ENCODE measurements around the gene COPZ2.
"Not testable (repeated sequence)": the region's sequence is repeated elsewhere in the genome, so short reads cannot be mapped to it uniquely, and the experiment has no call there.

The COPZ2 gene

DNA sequence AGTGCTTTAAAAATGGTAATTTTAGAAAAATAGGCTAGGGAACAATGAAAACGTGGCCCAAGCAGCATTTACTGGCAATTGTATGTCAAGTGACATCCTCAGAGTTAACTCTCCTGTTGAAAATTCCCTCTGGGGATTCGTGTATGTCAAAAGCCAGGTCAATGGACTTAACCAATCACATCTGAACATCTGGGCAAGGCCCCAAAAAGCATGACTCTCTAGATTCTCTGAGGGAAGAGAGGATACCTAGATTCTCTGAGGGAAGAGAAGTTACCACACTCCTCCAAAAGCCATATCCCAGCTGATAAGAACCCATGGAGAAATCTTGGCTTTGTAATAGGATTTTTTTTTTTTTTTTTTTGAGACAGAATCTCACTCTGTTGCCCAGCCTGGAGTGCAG is 34.1 kb upstream of the COPZ2 start:
- no peak for DNase-seq (ENCODE audit: low read depth, low spot score)
- TF ChIP-seq, protein P1, sequence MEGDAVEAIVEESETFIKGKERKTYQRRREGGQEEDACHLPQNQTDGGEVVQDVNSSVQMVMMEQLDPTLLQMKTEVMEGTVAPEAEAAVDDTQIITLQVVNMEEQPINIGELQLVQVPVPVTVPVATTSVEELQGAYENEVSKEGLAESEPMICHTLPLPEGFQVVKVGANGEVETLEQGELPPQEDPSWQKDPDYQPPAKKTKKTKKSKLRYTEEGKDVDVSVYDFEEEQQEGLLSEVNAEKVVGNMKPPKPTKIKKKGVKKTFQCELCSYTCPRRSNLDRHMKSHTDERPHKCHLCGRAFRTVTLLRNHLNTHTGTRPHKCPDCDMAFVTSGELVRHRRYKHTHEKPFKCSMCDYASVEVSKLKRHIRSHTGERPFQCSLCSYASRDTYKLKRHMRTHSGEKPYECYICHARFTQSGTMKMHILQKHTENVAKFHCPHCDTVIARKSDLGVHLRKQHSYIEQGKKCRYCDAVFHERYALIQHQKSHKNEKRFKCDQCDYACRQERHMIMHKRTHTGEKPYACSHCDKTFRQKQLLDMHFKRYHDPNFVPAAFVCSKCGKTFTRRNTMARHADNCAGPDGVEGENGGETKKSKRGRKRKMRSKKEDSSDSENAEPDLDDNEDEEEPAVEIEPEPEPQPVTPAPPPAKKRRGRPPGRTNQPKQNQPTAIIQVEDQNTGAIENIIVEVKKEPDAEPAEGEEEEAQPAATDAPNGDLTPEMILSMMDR (IDR thresholded peaks at IDR 0.05; ENCODE audit: insufficient read depth, low read length, missing control alignments) = no peak
- ChIA-PET POLR2A (no interaction called here), CTCF (interaction anchor here (0.7 to 13.6 kb wide), 11 partner anchors 8 to 93 kb away, joined by 3 to 305 read pairs (median 4); partner anchors contain the start of gene COPZ2)
- no peak overlapping the region for H3K4me3 ChIP-seq (ENCODE audit: low read depth, low read length)

DNA sequence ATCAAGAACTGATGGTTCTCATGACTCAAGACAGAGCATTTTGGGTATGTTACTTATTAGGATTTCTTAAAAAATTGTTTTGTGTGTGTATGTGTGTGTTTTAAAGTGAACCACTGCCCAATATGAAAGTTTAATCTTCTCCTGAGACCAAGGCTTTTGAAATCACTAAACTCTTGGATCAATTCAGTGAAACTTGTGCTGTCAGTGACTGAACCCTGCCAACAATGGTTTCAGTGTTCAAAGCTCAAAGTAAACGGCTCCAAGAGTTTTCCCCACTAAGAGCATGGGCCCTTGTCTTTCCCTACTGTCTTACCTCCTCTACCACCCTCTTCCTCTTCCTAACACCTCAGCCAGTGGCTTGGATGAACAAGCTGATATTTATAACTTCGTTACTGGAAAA is 32.6 kb upstream of the COPZ2 start:
- ChIA-PET CTCF (interaction anchor here (1.1 to 5.0 kb wide), 3 partner anchors 9 to 44 kb away, joined by 5 to 52 read pairs (median 6); no protein-coding TSS in a partner anchor), POLR2A (no interaction called here)
- TF ChIP-seq, protein P1 (IDR thresholded peaks at IDR 0.05; ENCODE audit: insufficient read depth, low read length, missing control alignments) = no peak
- H3K4me3 ChIP-seq (ENCODE audit: low read depth, low read length) = no peak overlapping the region
- DNase-seq (ENCODE audit: low read depth, low spot score) = no peak

DNA sequence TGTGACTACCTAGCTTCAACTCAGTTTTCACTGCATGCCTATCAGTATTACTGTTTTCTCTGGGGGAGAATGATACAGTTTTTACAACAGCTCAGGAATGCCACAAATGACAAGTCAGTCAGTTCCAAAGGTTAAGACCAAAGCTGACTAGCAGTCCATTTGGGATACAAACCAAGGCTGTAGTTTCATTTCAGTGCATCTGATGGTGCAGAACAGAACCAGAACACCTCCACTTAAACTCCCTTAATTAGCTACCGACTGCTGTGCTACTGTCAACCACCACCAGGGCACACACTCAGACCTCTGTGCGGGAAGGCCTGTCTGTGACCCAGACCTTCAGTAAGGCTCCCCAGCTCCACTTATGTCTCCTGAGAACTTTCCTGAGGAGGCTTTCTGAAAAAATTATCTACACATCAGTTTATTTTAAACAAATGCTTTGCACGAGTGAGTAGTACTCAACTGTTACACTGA is 30.9 kb upstream of the COPZ2 start:
- no peak overlapping the region for H3K4me3 ChIP-seq (ENCODE audit: low read depth, low read length)
- ChIA-PET POLR2A (interaction anchor here (0.9 to 2.2 kb wide), 4 partner anchors 13 to 43 kb away, joined by 3 to 11 read pairs (median 8); partner anchors contain the start of gene NFE2L1), CTCF (interaction anchor here (0.6 to 5.0 kb wide), 16 partner anchors 8 to 50 kb away, joined by 3 to 52 read pairs (median 4); partner anchors contain the start of gene NFE2L1)
- TF ChIP-seq, protein P1 (IDR thresholded peaks at IDR 0.05; ENCODE audit: insufficient read depth, low read length, missing control alignments) = peak; percentile 39
- DNase-seq (ENCODE audit: low read depth, low spot score) = peak; percentile 31

DNA sequence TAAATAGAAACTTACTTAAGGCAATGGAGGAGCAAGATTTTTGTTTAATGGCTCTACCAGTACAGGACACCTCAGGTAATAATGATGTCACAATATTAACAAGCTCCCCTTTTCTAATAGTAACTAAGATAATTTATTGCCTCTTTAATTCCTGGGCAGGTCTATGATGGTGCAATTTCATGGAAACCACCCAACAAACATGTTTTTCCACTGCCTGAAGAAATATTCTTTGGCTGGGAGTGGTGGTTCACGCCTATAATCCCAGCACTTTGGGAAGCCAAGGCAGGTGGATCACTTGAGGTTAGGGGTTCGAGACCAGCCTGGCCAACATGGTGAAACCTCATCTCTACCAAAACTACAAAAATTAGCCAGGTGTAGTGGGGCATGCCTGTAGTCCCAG is 30.2 kb upstream of the COPZ2 start:
- ChIA-PET POLR2A (interaction anchor here (0.9 to 2.2 kb wide), 5 partner anchors 10 to 43 kb away, joined by 3 to 11 read pairs (median 6); partner anchors contain the start of gene NFE2L1), CTCF (interaction anchor here (0.7 to 5.0 kb wide), 13 partner anchors 9 to 50 kb away, joined by 3 to 52 read pairs (median 4); partner anchors contain the start of gene NFE2L1)
- DNase-seq (ENCODE audit: low read depth, low spot score); H3K4me3 ChIP-seq (ENCODE audit: low read depth, low read length): not testable (repeated sequence)

GRCh38 chr17:48067245-48067644 is 29.6 kb upstream of the COPZ2 start:
- no peak overlapping the region for H3K4me3 ChIP-seq (ENCODE audit: low read depth, low read length)
- ChIA-PET POLR2A (interaction anchor here (0.9 to 2.2 kb wide), 3 partner anchors 9 to 33 kb away, joined by 3 to 11 read pairs (median 4); partner anchors contain the start of gene NFE2L1), CTCF (interaction anchor here (1.3 to 5.0 kb wide), 8 partner anchors 8 to 46 kb away, joined by 4 to 52 read pairs (median 18); partner anchors contain the start of gene NFE2L1)
- DNase-seq (ENCODE audit: low read depth, low spot score) = no peak
- TF ChIP-seq, protein P1 (IDR thresholded peaks at IDR 0.05; ENCODE audit: insufficient read depth, low read length, missing control alignments) = no peak

GRCh38 chr17:48066656-48067055 is 29.1 kb upstream of the COPZ2 start:
- POLR2A ChIA-PET = interaction anchor here (0.9 to 2.2 kb wide), 3 partner anchors 8 to 34 kb away, joined by 3 to 11 read pairs (median 4); partner anchors contain the start of gene NFE2L1
- CTCF ChIA-PET = interaction anchor here (0.8 to 5.0 kb wide), 7 partner anchors 8 to 40 kb away, joined by 4 to 52 read pairs (median 20); partner anchors contain the start of gene NFE2L1
- no peak for DNase-seq (ENCODE audit: low read depth, low spot score)
- H3K4me3 ChIP-seq (ENCODE audit: low read depth, low read length) = no peak overlapping the region
- TF ChIP-seq, protein P1 (IDR thresholded peaks at IDR 0.05; ENCODE audit: insufficient read depth, low read length, missing control alignments) = no peak

Measured in AG04449 (cell line).